Ishikawa (cell line): Measurements from ENCODE around the gene COL4A2.

Source experiments
- CEBPB ChIP-seq: IDR thresholded peaks from 2 replicates; pipeline ENCODE4 v1.6.1; 2012
- CREB1 ChIP-seq: IDR thresholded peaks from 2 replicates; pipeline ENCODE4 v1.6.1; 2012; ENCODE audit warnings: low read depth
- EGR1 ChIP-seq: IDR thresholded peaks from 2 replicates; pipeline ENCODE4 v1.6.1; 2012
- EP300 ChIP-seq: IDR thresholded peaks from 2 replicates; pipeline ENCODE4 v1.6.1; 2012; ENCODE audit warnings: borderline replicate concordance
- FOXM1 ChIP-seq: IDR thresholded peaks from 2 replicates; pipeline ENCODE4 v1.6.1; 2012; ENCODE audit warnings: low read depth, borderline replicate concordance
- NFIC ChIP-seq: IDR thresholded peaks from 2 replicates; pipeline ENCODE4 v1.6.1; 2012
- RAD21 ChIP-seq: IDR thresholded peaks from 2 replicates; pipeline ENCODE4 v1.6.1; 2012; ENCODE audit warnings: low read depth
- TAF1 ChIP-seq: IDR thresholded peaks from 2 replicates; pipeline ENCODE4 v1.6.1; 2012; ENCODE audit warnings: low read depth, mild to moderate bottlenecking
- TCF12 ChIP-seq: IDR thresholded peaks from 2 replicates; pipeline ENCODE4 v1.6.1; 2012; ENCODE audit warnings: low read depth
- TEAD4 ChIP-seq: IDR thresholded peaks from 2 replicates; pipeline ENCODE4 v1.6.1; 2012
- YY1 ChIP-seq: IDR thresholded peaks from 2 replicates; pipeline ENCODE4 v1.6.1; 2012; ENCODE audit warnings: low read depth
- ZBTB7A ChIP-seq: IDR thresholded peaks from 2 replicates; pipeline ENCODE4 v1.6.1; 2012; ENCODE audit warnings: low read depth
- TF ChIP-seq, protein P1 (sequence below): IDR thresholded peaks from 2 replicates; pipeline ENCODE4 v1.6.1; 2012
- TF ChIP-seq, protein P2 (sequence below): IDR thresholded peaks from 2 replicates; pipeline ENCODE4 v1.6.1; 2012
- TF ChIP-seq, protein P3 (sequence below): IDR thresholded peaks from 2 replicates; pipeline ENCODE4 v1.6.1; 2012; ENCODE audit warnings: low read depth, mild to moderate bottlenecking

The COL4A2 gene

DNA sequence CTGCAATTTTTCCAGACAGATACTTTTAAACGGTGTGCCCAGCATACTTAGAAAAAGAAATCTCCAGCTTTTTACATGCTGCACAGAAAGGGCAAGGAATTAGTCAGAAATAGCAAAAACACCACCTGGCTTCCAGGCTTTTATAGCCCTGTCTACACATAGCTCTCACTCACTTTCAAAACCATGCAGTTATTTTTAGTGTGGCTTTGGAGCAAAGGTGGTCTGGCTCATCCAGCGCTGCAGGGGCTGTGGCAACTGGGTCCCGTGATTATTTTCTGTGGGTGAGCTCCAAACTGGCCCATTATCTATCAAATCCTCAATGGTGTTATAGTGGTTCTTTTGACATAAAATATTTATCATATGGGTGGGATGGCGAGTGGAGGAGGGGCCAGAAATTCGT is 57.0 kb downstream of the COL4A2 start:
- TF ChIP-seq TAF1, result no peak
- no peak for TF ChIP-seq TCF12
- no peak for TF ChIP-seq ZBTB7A
- TF ChIP-seq RAD21, result no peak
- TF ChIP-seq, protein P1, sequence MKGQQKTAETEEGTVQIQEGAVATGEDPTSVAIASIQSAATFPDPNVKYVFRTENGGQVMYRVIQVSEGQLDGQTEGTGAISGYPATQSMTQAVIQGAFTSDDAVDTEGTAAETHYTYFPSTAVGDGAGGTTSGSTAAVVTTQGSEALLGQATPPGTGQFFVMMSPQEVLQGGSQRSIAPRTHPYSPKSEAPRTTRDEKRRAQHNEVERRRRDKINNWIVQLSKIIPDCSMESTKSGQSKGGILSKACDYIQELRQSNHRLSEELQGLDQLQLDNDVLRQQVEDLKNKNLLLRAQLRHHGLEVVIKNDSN, result no peak
- no peak for TF ChIP-seq CEBPB
- TF ChIP-seq, protein P2, sequence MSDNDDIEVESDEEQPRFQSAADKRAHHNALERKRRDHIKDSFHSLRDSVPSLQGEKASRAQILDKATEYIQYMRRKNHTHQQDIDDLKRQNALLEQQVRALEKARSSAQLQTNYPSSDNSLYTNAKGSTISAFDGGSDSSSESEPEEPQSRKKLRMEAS, result no peak
- no peak for TF ChIP-seq YY1
- no peak for TF ChIP-seq EGR1
- no peak for TF ChIP-seq FOXM1
- TF ChIP-seq, protein P3, sequence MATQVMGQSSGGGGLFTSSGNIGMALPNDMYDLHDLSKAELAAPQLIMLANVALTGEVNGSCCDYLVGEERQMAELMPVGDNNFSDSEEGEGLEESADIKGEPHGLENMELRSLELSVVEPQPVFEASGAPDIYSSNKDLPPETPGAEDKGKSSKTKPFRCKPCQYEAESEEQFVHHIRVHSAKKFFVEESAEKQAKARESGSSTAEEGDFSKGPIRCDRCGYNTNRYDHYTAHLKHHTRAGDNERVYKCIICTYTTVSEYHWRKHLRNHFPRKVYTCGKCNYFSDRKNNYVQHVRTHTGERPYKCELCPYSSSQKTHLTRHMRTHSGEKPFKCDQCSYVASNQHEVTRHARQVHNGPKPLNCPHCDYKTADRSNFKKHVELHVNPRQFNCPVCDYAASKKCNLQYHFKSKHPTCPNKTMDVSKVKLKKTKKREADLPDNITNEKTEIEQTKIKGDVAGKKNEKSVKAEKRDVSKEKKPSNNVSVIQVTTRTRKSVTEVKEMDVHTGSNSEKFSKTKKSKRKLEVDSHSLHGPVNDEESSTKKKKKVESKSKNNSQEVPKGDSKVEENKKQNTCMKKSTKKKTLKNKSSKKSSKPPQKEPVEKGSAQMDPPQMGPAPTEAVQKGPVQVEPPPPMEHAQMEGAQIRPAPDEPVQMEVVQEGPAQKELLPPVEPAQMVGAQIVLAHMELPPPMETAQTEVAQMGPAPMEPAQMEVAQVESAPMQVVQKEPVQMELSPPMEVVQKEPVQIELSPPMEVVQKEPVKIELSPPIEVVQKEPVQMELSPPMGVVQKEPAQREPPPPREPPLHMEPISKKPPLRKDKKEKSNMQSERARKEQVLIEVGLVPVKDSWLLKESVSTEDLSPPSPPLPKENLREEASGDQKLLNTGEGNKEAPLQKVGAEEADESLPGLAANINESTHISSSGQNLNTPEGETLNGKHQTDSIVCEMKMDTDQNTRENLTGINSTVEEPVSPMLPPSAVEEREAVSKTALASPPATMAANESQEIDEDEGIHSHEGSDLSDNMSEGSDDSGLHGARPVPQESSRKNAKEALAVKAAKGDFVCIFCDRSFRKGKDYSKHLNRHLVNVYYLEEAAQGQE, result no peak
- TF ChIP-seq CREB1, result no peak
- no peak for TF ChIP-seq TEAD4
- no peak for TF ChIP-seq NFIC
- TF ChIP-seq EP300, result no peak

DNA sequence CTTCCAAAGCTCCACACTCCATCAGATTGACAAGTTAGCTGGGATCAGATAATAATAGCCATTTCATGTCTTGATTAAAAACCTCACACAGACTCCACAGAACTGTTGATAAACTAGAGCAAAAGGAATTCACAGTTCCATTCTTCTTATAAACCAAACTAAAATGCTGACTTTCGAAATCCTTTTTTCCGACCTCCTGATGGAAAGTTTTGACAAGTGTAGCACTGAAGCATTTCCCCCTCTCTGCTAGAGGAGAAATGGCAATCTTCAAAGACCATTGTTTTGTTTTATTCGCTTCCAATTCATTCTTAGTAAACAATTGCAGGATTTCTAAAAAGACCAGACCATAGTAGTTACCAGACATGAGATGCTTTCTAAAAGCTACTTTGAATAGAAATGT is 58.8 kb downstream of the COL4A2 start:
- TF ChIP-seq NFIC (no peak), YY1 (no peak), FOXM1 (no peak), TCF12 (no peak), CREB1 (no peak), CEBPB (no peak), ZBTB7A (no peak), EP300 (no peak), EGR1 (no peak), TEAD4 (no peak)
- TF ChIP-seq, protein P2, result no peak
- TF ChIP-seq, protein P1, result no peak
- TF ChIP-seq, protein P3, result no peak

DNA sequence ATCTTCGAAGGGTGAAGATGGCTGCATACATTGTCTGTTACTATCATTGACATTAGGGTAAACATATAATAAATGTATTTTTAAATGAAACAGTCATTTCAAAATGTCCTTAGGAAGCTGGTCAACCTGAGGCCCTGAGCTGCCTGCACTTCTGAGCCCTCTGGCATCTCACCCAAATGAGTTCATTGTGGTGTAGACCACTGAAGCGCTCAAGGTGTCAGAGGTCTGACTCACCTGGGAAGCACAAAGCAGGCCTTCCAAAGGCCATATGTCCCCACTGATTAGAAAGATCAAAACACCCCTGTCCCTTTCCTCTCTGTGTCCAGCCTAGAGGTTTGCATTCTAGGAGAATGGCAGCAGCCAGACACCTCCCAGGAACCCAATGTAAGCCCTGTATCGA is 59.6 kb downstream of the COL4A2 start:
- TF ChIP-seq, protein P1, result no peak
- TF ChIP-seq NFIC (no peak), TEAD4 (no peak), YY1 (no peak), RAD21 (no peak), CREB1 (no peak), EP300 (no peak), TCF12 (no peak), CEBPB (no peak), FOXM1 (no peak), ZBTB7A (no peak), EGR1 (no peak), TAF1 (no peak)
- TF ChIP-seq, protein P2, result no peak
- TF ChIP-seq, protein P3, result no peak

DNA sequence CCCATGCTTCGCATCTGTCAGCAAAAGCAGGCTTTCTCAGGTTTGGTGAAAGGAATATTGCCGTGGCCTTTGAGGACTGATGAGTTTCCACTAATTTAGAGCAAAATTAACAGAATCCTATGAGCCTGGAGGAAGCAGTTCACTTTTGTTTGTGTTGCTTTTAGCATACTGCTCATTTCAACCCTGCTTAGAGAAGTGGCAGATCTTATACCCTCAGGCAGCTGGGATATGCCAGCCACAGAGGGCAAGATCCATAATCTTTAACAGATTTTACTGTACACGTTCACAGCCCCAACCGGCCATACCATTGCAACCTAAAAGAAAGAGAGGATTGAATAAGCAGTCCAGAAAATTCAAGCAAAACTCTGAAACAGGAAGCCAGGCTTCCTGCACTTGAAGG is 60.5 kb downstream of the COL4A2 start:
- TF ChIP-seq ZBTB7A (no peak), EGR1 (no peak), YY1 (no peak), FOXM1 (no peak)
- TF ChIP-seq, protein P2, result no peak
